DND-41 (cell line): ENCODE results near the gene BSG.

Experiments used
- ATAC-seq: fragments of 200-7000 bp; cut with Tn5 transposase; 3 replicates; pipeline ENCODE4 v1.9.1; 2021; ENCODE audit warnings: low read depth; ENCODE audit not compliant: insufficient read depth
- DNase-seq: peaks from one replicate; pipeline ENCODE4 v3.0.0-alpha.2; 2020
- H2AFZ ChIP-seq: 2 replicates; pipeline ENCODE4 v1.6.0; 2012; ENCODE audit warnings: low read depth, low read length
- H3K27ac ChIP-seq: 2 replicates; pipeline ENCODE4 v1.5.1; 2012; ENCODE audit warnings: low read length, inconsistent platforms
- H3K27me3 ChIP-seq: fragments of 200-600 bp; sonication (generic); 2 replicates; pipeline ENCODE4 v1.6.0; 2012; ENCODE audit warnings: low read length, mild to moderate bottlenecking, inconsistent platforms; ENCODE audit not compliant: insufficient read depth, poor library complexity
- H3K36me3 ChIP-seq: 2 replicates; pipeline ENCODE4 v1.5.1; 2012; ENCODE audit warnings: low read length, inconsistent platforms; ENCODE audit not compliant: insufficient read depth
- H3K4me1 ChIP-seq: 2 replicates; pipeline ENCODE4 v1.5.1; 2012; ENCODE audit warnings: mild to moderate bottlenecking, low read length; ENCODE audit not compliant: insufficient read depth
- H3K4me2 ChIP-seq: 2 replicates; pipeline ENCODE4 v1.6.0; 2012; ENCODE audit warnings: mild to moderate bottlenecking, moderate library complexity, low read length, inconsistent platforms; ENCODE audit not compliant: insufficient read depth
- H3K4me3 ChIP-seq, 2 experiments: fragments of 200-600 bp in 1 of 2; shearing (Covaris generic) in 1 of 2; 2 replicates each; pipeline ENCODE4 v1.5.1; 2012 to 2016; ENCODE audit warnings: inconsistent platforms in 2 of 2, low read length in 2 of 2, mild to moderate bottlenecking in 2 of 2, low read depth in 1 of 2, moderate library complexity in 1 of 2
- H3K79me2 ChIP-seq: 2 replicates; pipeline ENCODE4 v1.6.0; 2012; ENCODE audit warnings: low read length, inconsistent platforms; ENCODE audit not compliant: insufficient read depth
- H3K9ac ChIP-seq: 2 replicates; pipeline ENCODE4 v1.6.0; 2012; ENCODE audit warnings: low read depth, mild to moderate bottlenecking, inconsistent platforms, low read length, moderate library complexity
- H3K9me3 ChIP-seq: 2 replicates; pipeline ENCODE4 v1.5.1; 2012; ENCODE audit warnings: low read length, moderate library complexity, mild to moderate bottlenecking, inconsistent platforms; ENCODE audit not compliant: insufficient read depth, severe bottlenecking
- H4K20me1 ChIP-seq: 2 replicates; pipeline ENCODE4 v1.6.0; 2012; ENCODE audit warnings: low read length; ENCODE audit not compliant: insufficient read depth
- CTCF ChIP-seq: IDR thresholded peaks from 2 replicates; pipeline ENCODE4 v1.5.1; 2012; ENCODE audit warnings: borderline replicate concordance, low read length, moderate library complexity, mild to moderate bottlenecking; ENCODE audit not compliant: poor library complexity, severe bottlenecking; ENCODE audit errors: extremely low read depth
- EZH2 ChIP-seq: IDR thresholded peaks from 3 replicates; pipeline ENCODE4 v1.6.1; 2012; ENCODE audit warnings: borderline replicate concordance, low read depth, mild to moderate bottlenecking, moderate library complexity, low read length, inconsistent platforms; ENCODE audit not compliant: severe bottlenecking

The BSG gene

GRCh38 chr19:591099-591958 is 18.9 kb downstream of the BSG start:
- DNase-seq (no peak), ATAC-seq (no peak)
- H3K9ac ChIP-seq = no peak overlapping the region
- no peak overlapping the region for H3K27ac ChIP-seq
- H3K4me1 ChIP-seq = peaks cover 10% of the 10 kb centered on the region
- no peaks in the 10 kb centered on the region for H3K9me3 ChIP-seq
- H2AFZ ChIP-seq = no peak overlapping the region
- peaks cover 21% of the 10 kb centered on the region for H4K20me1 ChIP-seq
- no peaks in the 10 kb centered on the region for H3K79me2 ChIP-seq
- H3K36me3 ChIP-seq = no peaks in the 10 kb centered on the region
- TF ChIP-seq CTCF (no peak), EZH2 (no peak)
- H3K4me3 ChIP-seq = no peak overlapping the region
- H3K4me2 ChIP-seq = no peak overlapping the region
- peaks cover 8% of the 10 kb centered on the region for H3K27me3 ChIP-seq

GRCh38 chr19:592101-592500 is 19.7 kb downstream of the BSG start:
- H3K4me1 ChIP-seq = peaks cover 10% of the 10 kb centered on the region
- H2AFZ ChIP-seq = no peak overlapping the region
- H3K27me3 ChIP-seq = peaks cover 8% of the 10 kb centered on the region
- TF ChIP-seq EZH2 (no peak), CTCF (no peak)
- no peak overlapping the region for H3K9ac ChIP-seq
- H3K36me3 ChIP-seq = no peaks in the 10 kb centered on the region
- no peaks in the 10 kb centered on the region for H3K9me3 ChIP-seq
- DNase-seq = no peak
- no peaks in the 10 kb centered on the region for H3K79me2 ChIP-seq
- no peak overlapping the region for H3K27ac ChIP-seq
- H4K20me1 ChIP-seq = peaks cover 18% of the 10 kb centered on the region
- H3K4me2 ChIP-seq = no peak overlapping the region
- no peak overlapping the region for H3K4me3 ChIP-seq
- ATAC-seq = no peak

GRCh38 chr19:593055-593454 is 20.7 kb downstream of the BSG start:
- ATAC-seq (no peak), DNase-seq (no peak)
- Histone ChIP-seq H3K79me2 (no peaks in the 10 kb centered on the region), H4K20me1 (peaks cover 18% of the 10 kb centered on the region), H2AFZ (no peak overlapping the region), H3K27me3 (peaks cover 8% of the 10 kb centered on the region), H3K4me2 (no peak overlapping the region), H3K4me1 (peaks cover 6% of the 10 kb centered on the region), H3K9me3 (no peaks in the 10 kb centered on the region), H3K27ac (no peak overlapping the region), H3K4me3 (no peak overlapping the region), H3K9ac (no peak overlapping the region), H3K36me3 (no peaks in the 10 kb centered on the region)
- TF ChIP-seq CTCF (no peak), EZH2 (no peak)
